RWPE2 (cell line): ENCODE results near the gene ANKRD34B.
"Not testable (repeated sequence)": the region's sequence is repeated elsewhere in the genome, so short reads cannot be mapped to it uniquely, and the experiment has no call there.

Source experiments
- ATAC-seq: fragments of 200-7000 bp; cut with Tn5 transposase; 3 replicates; pipeline ENCODE4 v1.9.1; 2021; ENCODE audit warnings: low read depth
- DNase-seq: peaks from one replicate; pipeline ENCODE4 v3.0.0-alpha.2; 2020; ENCODE audit warnings: low spot score
- H3K27ac ChIP-seq: fragments of 450-650 bp; 2 replicates; pipeline ENCODE4 v1.5.1; 2017; ENCODE audit warnings: mild to moderate bottlenecking; ENCODE audit not compliant: poor library complexity, severe bottlenecking
- H3K27me3 ChIP-seq: fragments of 250-450 bp; sonication (Bioruptor Pico); 2 replicates; pipeline ENCODE4 v1.5.1; 2021; ENCODE audit warnings: mild to moderate bottlenecking, moderate library complexity; ENCODE audit not compliant: insufficient read depth, poor library complexity, severe bottlenecking
- H3K36me3 ChIP-seq: fragments of 250-450 bp; sonication (Bioruptor Pico); 2 replicates; pipeline ENCODE4 v1.5.1; 2020; ENCODE audit warnings: low read depth, mild to moderate bottlenecking, moderate library complexity
- H3K4me1 ChIP-seq: fragments of 250-450 bp; sonication (Bioruptor Pico); 2 replicates; pipeline ENCODE4 v1.5.1; 2021; ENCODE audit warnings: mild to moderate bottlenecking, moderate library complexity; ENCODE audit not compliant: insufficient read depth, poor library complexity, severe bottlenecking
- H3K4me3 ChIP-seq: fragments of 250-450 bp; sonication (Bioruptor Pico); 2 replicates; pipeline ENCODE4 v1.5.1; 2021; ENCODE audit warnings: mild to moderate bottlenecking, moderate library complexity; ENCODE audit not compliant: severe bottlenecking
- H3K9me3 ChIP-seq: fragments of 250-450 bp; sonication (Bioruptor Pico); 2 replicates; pipeline ENCODE4 v1.5.1; 2021; ENCODE audit warnings: mild to moderate bottlenecking, moderate library complexity; ENCODE audit not compliant: severe bottlenecking
- TF ChIP-seq, protein P1 (sequence below): fragments of 450-650 bp; IDR thresholded peaks from one replicate; pipeline ENCODE4 v1.5.1; 2017; ENCODE audit warnings: mild to moderate bottlenecking, moderate library complexity; ENCODE audit not compliant: poor library complexity, severe bottlenecking

The ANKRD34B gene

DNA sequence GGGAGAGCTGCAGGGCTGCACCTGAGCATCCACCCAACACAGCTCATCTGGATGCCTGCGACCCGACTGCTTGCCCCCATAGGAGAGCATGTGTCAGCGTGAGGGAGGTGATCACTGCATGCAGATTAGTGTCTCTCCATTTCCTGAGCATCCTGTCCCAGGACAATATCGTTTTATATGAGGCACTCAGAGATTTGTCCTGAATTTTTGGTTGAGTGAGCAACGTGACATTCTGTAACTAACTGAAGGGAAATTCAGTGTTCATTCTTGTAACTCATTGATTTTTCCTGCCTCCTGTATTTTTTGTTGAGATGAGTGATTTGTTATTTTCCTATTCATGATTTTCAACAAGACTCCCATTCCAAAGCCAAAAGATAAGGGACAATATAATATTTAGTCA, 20.7 kb upstream of the ANKRD34B start:
- no peaks in the 10 kb centered on the region for H3K4me1 ChIP-seq
- H3K27me3 ChIP-seq, result no peaks in the 10 kb centered on the region
- DNase-seq, result no peak
- H3K27ac ChIP-seq, result no peak overlapping the region
- no peaks in the 10 kb centered on the region for H3K9me3 ChIP-seq
- no peak for ATAC-seq
- TF ChIP-seq, protein P1, sequence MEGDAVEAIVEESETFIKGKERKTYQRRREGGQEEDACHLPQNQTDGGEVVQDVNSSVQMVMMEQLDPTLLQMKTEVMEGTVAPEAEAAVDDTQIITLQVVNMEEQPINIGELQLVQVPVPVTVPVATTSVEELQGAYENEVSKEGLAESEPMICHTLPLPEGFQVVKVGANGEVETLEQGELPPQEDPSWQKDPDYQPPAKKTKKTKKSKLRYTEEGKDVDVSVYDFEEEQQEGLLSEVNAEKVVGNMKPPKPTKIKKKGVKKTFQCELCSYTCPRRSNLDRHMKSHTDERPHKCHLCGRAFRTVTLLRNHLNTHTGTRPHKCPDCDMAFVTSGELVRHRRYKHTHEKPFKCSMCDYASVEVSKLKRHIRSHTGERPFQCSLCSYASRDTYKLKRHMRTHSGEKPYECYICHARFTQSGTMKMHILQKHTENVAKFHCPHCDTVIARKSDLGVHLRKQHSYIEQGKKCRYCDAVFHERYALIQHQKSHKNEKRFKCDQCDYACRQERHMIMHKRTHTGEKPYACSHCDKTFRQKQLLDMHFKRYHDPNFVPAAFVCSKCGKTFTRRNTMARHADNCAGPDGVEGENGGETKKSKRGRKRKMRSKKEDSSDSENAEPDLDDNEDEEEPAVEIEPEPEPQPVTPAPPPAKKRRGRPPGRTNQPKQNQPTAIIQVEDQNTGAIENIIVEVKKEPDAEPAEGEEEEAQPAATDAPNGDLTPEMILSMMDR, result no peak
- no peak overlapping the region for H3K4me3 ChIP-seq
- no peaks in the 10 kb centered on the region for H3K36me3 ChIP-seq

DNA sequence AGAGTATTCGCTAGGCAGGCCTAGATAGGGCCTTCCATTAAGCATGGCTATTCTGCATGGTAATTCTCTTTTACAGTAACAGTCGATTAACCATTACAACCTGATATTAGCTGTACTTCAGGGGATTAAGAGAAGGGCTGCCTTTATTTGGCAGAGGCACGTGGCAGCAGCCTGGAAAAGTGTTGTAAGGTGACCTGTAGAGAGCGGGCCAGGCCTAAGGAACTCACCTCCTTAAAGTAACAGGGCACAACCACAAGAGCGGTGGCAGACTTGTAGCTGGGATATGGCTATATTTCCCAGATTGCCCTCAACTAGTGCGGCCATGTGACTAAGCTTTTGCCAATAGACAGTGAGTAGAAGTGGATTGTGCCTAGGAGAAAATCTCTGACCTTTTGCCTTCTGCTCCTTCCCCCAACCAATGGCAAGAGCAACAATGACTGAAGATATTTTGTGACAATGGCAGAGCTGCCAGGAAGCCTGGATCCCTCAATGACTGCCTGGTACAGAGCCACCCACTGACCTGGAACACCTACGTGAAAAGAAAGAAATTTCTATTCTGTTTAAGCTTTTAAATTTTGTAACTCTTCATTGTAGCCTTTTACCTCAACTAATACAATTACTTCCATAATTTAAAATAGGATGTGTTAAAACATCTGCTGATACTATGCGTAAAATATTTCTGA, 18.9 kb upstream of the ANKRD34B start:
- no peak overlapping the region for H3K4me3 ChIP-seq
- no peaks in the 10 kb centered on the region for H3K36me3 ChIP-seq
- DNase-seq (no peak), ATAC-seq (no peak)
- TF ChIP-seq, protein P1, result no peak
- H3K4me1 ChIP-seq, result no peaks in the 10 kb centered on the region
- no peaks in the 10 kb centered on the region for H3K9me3 ChIP-seq
- no peak overlapping the region for H3K27ac ChIP-seq
- H3K27me3 ChIP-seq, result no peaks in the 10 kb centered on the region

DNA sequence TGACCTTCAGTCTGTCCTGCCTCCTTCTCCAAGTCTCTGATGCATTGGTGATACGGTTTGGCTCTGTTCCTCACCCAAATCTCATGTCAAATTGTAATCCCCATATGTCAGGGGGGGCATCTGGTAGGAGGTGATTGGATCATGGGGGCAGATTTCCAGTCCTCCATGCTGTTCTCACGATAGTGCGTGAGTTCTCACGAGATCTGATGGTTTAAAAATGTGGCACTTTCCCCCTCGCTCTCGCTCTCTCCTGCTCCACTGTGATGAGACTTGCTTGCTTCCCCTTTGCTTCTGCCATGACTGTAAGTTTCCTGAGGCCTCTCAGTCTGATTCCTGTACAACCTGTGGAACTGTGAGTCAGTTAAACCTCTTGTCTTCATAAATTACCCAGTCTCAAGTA, 14.7 kb upstream of the ANKRD34B start:
- H3K4me3 ChIP-seq, result no peak overlapping the region
- H3K9me3 ChIP-seq, result no peaks in the 10 kb centered on the region
- H3K27me3 ChIP-seq, result no peaks in the 10 kb centered on the region
- H3K4me1 ChIP-seq, result no peaks in the 10 kb centered on the region
- H3K27ac ChIP-seq, result no peak overlapping the region
- ATAC-seq (no peak), DNase-seq (no peak)
- TF ChIP-seq, protein P1, result no peak
- no peaks in the 10 kb centered on the region for H3K36me3 ChIP-seq

DNA sequence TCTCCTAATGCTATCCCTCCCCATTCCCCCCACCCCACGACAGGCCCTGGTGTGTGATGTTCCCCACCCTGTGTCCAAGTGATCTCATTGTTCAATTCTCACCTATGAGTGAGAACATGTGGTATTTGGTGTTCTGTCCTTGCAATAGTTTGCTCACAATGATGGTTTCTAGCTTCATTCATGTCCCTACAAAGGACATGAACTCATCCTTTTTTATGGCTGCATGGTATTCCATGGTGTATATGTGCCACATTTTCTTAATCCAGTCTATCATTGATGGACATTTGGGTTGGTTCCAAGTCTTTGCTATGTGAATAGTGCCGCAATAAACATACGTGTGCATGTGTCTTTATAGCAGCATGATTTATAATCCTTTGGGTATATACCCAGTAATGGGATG, 10.2 kb upstream of the ANKRD34B start:
- not testable (repeated sequence) for H3K36me3 ChIP-seq, H3K27me3 ChIP-seq, H3K4me3 ChIP-seq, ATAC-seq, H3K4me1 ChIP-seq, DNase-seq, H3K9me3 ChIP-seq, H3K27ac ChIP-seq

DNA sequence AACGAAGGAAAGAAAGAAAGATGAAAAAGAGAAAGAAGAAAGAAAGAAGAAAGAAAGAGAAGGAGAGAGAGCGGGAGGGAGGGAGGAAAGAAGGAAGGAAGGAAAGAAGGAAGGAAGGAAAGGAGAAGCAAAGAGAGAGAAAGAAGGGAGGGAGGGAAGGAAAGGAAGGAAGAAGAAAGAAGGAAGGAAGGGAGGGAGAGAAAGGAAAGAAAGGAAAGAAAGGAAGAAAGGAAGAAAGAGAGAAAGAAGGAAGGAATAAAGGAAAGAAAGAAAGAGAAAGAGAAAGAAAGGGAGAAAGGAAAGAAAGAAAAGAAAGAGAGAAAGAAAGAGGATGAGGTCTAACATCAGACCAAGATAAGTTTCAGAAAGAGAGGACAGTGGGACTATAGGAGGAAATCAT, 9.0 kb upstream of the ANKRD34B start:
- Histone ChIP-seq H3K4me3 (no peak overlapping the region), H3K4me1 (no peaks in the 10 kb centered on the region), H3K9me3 (no peaks in the 10 kb centered on the region), H3K27me3 (no peaks in the 10 kb centered on the region), H3K36me3 (no peaks in the 10 kb centered on the region), H3K27ac (no peak overlapping the region)
- no peak for ATAC-seq
- TF ChIP-seq, protein P1, result no peak
- no peak for DNase-seq
